Measurements from ENCODE around the gene PGD.
A peak's percentile ranks its signal among the peaks of the same experiment; 100 is the strongest.

PGD gene

GRCh38 chr1:10398734-10399443 is at the start of gene PGD:
Gene PGD (plus strand): TSS chr1:10399064. CDS start chr1:10399118, 54 bp downstream.
- peak; percentile 99 for DNase-seq (ENCODE audit: low read depth)

GRCh38 chr1:10353282-10353681 is 45.6 kb upstream of the PGD start:
- no peak for DNase-seq (ENCODE audit: low read depth)

- no peak for DNase-seq (ENCODE audit: low read depth)
Observed at GRCh38 chr1:10353693-10354092, 45.2 kb upstream of the PGD start.

- no peak for DNase-seq (ENCODE audit: low read depth)
Observed at GRCh38 chr1:10360045-10360444, 38.8 kb upstream of the PGD start.

- DNase-seq (ENCODE audit: low read depth), result no peak
Observed at GRCh38 chr1:10361515-10361914, 37.3 kb upstream of the PGD start.

- no peak for DNase-seq (ENCODE audit: low read depth)
Observed at GRCh38 chr1:10368194-10368593, 30.7 kb upstream of the PGD start.

- DNase-seq (ENCODE audit: low read depth), result no peak
Observed at GRCh38 chr1:10374442-10374860, 24.4 kb upstream of the PGD start.

- peak; percentile 83 for DNase-seq (ENCODE audit: low read depth)
Observed at GRCh38 chr1:10377365-10378029, 21.4 kb upstream of the PGD start.

GRCh38 chr1:10378081-10378841 is 20.6 kb upstream of the PGD start:
- DNase-seq (ENCODE audit: low read depth), result peak; percentile 40

- no peak for DNase-seq (ENCODE audit: low read depth)
Observed at GRCh38 chr1:10379101-10379620, 19.7 kb upstream of the PGD start.

- DNase-seq (ENCODE audit: low read depth), result no peak
Observed at GRCh38 chr1:10379676-10380075, 19.2 kb upstream of the PGD start.

GRCh38 chr1:10380594-10381275 is 18.1 kb upstream of the PGD start:
- peak; percentile 83 for DNase-seq (ENCODE audit: low read depth)

- no peak for DNase-seq (ENCODE audit: low read depth)
Observed at GRCh38 chr1:10383630-10384029, 15.2 kb upstream of the PGD start.

GRCh38 chr1:10384219-10384618 is 14.6 kb upstream of the PGD start:
- no peak for DNase-seq (ENCODE audit: low read depth)

- no peak for DNase-seq (ENCODE audit: low read depth)
Observed at GRCh38 chr1:10386761-10387676, 11.8 kb upstream of the PGD start.

- DNase-seq (ENCODE audit: low read depth), result peak; percentile 87
Observed at GRCh38 chr1:10387677-10388386, 11.0 kb upstream of the PGD start.

- DNase-seq (ENCODE audit: low read depth), result no peak
Observed at GRCh38 chr1:10388387-10388715, 10.5 kb upstream of the PGD start.

- no peak for DNase-seq (ENCODE audit: low read depth)
Observed at GRCh38 chr1:10389271-10389973, 9.4 kb upstream of the PGD start.

GRCh38 chr1:10396870-10397269 is 2.0 kb upstream of the PGD start:
- DNase-seq (ENCODE audit: low read depth), result no peak

GRCh38 chr1:10398278-10398733 is 558 bp upstream of the PGD start:
- DNase-seq (ENCODE audit: low read depth), result no peak
